8988T (cell line): Measurements from ENCODE around the gene PDXK.

Experiments
- DNase-seq: peaks from one replicate; pipeline ENCODE4 v3.0.0; 2011

The PDXK gene

DNA sequence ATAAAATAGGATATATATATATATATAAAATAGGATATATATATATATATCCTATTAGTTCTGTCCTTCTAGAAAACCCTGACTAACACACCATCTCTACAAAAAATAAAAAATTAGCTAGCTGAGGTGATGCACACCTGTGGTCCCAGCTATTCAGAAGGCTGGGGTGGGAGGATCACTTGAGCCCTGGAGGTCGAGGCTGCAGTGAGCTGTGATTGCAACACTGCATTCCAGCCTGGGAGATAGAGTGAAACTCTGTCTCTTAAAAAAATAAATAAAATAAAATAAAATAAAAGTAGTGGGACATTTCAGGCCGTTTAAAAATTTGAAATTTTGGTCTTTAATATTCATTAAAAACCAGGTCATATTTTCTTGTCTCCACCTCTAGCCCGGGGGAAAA, 66.2 kb downstream of the PDXK start:
- no peak for DNase-seq

GRCh38 chr21:43786300-43786806, 67.4 kb downstream of the PDXK start:
- no peak for DNase-seq

DNA sequence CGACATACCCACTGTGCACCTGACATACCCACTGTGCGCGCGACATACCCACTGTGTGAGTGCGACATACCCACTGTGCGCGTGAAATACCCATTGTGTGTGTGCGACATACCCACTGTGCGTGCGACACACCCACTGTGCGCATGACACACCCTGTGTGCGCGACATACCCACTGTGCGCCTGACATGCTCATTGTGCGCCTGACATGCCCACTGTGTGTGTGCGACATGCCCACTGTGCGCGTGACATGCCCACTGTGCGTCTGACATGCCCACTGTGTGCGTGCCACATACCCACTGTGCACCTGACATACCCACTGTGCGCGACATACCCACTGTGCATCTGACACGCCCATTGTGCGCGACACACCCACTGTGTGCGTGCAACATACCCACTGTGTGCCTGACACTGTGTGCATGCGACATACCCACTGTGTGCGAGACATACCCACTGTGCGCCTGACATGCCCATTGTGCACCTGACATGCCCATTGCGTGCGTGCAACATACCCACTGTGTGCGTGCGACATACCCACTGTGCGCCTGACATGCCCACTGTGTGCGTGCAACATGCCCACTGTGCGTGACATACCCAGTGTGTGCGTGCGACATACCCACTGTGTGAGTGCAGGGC, 68.0 kb downstream of the PDXK start:
- no peak for DNase-seq

- DNase-seq = peak; percentile 85
These were observed 70.5 kb downstream of the PDXK start, which contains the start of gene RRP1 for GRCh38 chr21:43789276-43790009. TSS of gene RRP1 (plus strand) at chr21:43789577. CDS start at chr21:43789630, 53 bp downstream.

DNA sequence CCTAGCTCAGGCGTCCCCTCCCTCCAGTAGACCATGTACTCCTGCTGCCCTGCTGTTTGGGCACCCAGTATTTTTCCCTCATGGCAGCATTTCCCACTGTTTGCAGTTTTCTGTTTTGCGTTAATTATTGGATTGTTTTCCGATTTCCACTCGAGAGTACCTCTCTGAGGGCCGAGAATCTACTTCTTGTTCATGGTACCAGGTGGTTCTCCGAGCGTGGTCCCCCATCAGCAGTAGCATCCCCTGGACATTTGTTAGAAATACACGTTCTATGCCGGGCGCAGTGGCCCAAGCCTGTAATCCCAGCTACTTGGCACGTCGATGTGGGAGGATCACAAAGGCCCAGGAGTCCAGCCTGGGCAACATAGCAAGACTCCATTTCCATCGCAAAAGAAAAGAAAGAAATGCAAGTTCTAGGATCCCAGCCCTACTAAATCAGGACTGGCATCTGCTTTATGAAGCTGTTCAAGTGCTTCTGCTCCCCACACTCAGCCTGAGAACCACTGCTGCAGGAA, 71.1 kb downstream of the PDXK start:
- no peak for DNase-seq

DNA sequence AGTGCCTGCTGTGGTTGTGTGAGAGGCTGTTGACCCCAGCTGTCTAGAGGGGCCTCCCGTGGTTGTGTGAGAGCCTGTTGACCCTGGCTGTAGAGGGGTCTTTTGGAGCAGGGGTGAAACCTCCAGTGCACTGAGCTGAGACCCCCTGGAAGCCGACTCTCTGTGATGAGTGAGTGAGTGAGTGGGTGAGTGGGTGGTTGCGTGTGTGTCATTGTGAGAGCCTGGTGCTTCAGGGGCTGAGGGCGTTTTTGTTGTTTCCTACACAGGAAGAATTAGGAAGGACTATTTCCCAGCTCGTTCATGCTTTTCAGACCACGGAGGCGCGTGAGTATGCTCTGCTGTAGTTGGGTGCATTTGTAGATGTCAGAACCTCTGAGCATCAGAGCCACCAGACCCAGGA, 73.5 kb downstream of the PDXK start:
- no peak for DNase-seq

DNA sequence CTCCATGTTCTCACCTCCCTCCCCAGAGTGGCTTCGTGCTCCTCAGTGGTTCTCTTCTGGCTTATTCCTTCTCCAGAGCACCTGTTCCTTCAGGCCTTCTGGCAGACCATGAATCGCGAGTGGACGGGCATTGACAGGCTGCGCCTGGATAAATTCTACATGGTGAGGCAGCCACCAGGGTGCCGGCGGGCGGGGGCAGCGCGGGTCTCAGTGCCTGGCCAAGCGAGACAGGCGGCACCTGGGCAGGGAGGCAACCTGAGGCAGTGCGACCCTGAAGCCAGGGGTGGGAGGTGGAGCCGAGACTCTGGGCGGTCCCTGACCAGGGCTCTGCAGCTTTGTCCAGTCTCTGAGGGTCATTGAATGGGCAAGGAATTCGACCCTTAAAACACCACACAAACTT, 74.3 kb downstream of the PDXK start:
- no peak for DNase-seq

DNA sequence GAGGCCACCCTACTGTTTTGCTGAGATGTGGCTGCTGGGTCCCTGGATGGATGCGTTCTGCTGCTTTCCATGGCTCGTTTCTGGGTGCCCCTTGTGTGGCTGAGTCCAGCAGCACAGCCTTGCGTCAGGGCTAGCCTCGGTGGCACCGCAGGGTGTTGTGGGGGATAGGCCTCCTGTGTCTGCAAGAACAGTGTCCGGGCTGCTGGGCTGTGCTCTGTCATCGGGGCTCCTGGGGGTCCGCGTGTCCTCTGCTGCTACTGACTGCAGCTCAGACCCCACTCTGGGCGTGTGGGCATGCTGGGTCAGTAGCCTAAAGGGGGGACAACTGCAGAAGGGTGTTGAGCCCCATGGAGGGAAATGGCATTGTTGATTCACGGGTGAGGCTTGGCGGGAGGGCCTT, 75.4 kb downstream of the PDXK start:
- DNase-seq = no peak

GRCh38 chr21:43794857-43795256, 75.9 kb downstream of the PDXK start:
- no peak for DNase-seq

- DNase-seq = no peak
These were observed 78.5 kb downstream of the PDXK start for GRCh38 chr21:43797415-43797814.

- DNase-seq = no peak
These were observed 79.2 kb downstream of the PDXK start for GRCh38 chr21:43797925-43798715.

- no peak for DNase-seq
These were observed 80.4 kb downstream of the PDXK start for GRCh38 chr21:43799301-43799840.

DNA sequence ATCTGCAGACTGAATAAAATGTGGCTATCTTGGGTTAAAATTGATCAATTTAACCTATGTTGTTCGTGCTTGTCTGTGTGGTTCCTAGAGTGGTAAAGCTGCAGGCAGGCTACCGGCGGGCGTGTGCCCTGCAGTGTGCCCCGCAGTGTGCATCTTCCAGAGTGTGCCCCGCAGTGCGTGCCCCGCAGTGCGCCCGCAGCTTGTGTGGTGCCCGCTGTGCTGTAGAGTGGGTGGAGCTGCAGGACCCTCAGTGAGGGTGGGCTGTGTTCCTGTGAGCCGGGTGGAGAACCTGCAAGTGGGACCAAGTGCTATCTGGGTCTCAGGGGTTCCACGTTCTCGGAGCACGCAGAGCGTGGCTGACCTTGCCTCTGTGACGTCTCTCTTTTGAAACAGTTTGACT, 81.2 kb downstream of the PDXK start:
- DNase-seq = no peak

GRCh38 chr21:43800566-43800965, 81.6 kb downstream of the PDXK start:
- no peak for DNase-seq

GRCh38 chr21:43801006-43801783, 82.3 kb downstream of the PDXK start:
- no peak for DNase-seq

GRCh38 chr21:43802713-43803313, 83.9 kb downstream of the PDXK start:
- no peak for DNase-seq

DNA sequence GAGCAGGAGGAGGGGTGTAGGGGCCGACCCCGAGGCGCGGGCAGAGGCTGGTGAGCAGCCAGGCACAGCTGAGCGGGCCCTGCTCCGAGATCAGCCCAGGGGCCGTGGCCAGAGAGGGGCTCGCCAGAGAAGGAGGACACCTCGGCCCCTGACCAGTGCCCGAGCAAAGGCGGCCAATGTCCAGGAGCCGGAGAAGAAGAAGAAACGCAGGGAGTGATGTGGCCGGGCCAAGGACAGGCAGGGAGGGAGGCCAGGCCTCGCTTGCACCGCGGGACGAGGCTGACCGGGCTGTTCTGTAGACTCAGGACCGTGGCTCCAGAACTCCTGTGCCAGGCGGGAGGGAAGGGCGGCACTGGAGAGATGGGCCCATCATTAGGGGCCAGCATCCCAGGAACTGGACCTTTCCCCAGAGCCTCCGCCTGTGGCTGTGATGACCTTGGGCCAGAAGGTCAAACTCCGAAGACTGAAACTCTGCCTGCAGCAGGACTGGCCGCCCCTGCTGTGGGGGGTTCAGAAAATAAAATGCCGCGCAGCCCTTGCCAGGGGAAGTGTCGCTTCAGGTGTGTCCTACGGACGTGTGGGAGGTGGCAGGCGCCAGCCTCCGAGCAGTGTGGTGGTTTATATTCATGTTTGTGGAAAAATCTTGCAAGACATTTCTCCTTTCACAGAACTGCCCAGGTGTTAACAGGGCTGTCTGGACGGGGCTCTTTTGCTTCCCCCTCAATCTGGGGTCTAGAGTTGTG, 84.8 kb downstream of the PDXK start:
- DNase-seq = no peak

DNA sequence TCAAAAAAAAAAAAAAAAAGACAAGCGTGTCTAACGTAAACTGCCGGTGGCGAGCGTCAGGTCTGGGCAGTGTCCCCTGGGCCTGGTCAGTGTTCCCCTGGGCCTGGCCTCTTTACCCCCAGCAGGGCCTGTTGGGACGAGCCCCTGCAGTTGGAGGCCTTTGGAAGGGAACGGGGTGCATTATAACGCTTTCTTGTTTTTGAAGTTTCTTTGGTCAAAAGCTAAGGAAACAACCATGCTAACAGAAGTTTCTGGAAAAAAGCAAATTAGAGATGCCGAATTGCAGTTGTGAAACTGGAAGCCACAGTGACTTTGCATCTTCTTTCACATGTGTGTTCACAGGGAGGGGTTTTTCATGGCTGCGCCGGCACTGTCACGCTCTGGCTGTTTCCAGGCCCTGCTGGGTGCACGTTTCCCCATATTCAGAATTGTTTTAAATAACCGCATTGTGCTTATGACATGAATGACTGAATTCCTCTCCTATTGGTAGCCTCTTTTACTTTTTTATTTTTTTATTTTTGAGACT, 86.4 kb downstream of the PDXK start:
- DNase-seq = no peak

DNA sequence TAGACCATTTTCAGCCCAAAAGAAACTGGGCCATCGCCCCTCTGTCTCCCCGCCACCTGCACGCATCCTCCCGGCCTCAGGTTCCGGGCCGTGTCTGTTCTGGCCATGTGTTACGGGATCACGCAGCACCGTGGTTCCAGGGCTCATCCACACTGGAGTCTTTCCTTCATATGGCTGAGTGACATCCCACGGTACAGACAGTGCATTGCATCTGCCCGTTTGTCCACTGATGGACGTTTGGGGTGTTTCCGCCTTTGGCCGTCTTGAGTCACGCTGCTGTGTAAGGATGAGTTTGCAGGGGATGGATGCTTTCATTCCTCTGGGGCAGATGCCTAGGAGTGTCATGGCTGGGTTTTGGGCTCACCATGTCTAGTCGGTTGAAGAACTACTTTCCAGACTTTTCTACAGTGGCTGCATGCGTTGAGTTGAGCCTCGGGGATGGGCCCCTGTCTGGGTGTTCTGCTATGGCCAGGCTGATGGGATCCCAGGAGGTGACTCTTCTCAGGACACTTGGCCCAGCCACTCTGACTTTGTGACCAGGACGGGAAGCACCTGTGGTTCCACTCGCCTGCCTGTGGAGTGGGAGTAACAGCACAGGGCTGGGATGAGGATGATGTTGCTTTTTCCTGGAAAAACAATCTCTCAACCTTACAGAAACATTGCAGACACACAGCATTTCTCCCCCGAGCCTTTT, 87.2 kb downstream of the PDXK start:
- no peak for DNase-seq

- no peak for DNase-seq
These were observed 89.4 kb downstream of the PDXK start for GRCh38 chr21:43808367-43808766.
